HepG2 (cell line): ENCODE measurements around the gene CGB3. TPM values are rescaled to one million over a fixed set of nuclear protein-coding genes. Genes with fewer than 3 reads are reported as not detected.

Source experiments
- ATAC-seq: fragments of 200-7000 bp; cut with Tn5 transposase; 3 replicates; pipeline ENCODE4 v1.9.1; 2020; ENCODE audit warnings: mild to moderate bottlenecking, moderate library complexity
- BruUV-seq: library from RNA; stranded (reverse); fragments of 400-500 nt; replicated peaks from 2 replicates; lab custom pipeline; 2021; lab: Mats Ljungman, UMichigan
- CTCF ChIA-PET: fragments of 300-600 bp; formaldehyde crosslinking; extraction: SDS; loops from one replicate; lab custom pipeline; 2021; ENCODE audit warnings: low total read pairs, inconsistent platforms, low intra/inter-chr PET ratio; lab: Yijun Ruan, JAX
- POLR2A ChIA-PET: fragments of 350-600 bp; sonication (Branson Sonifier 250); formaldehyde crosslinking; loops from one replicate; lab custom pipeline; 2020; ENCODE audit warnings: antibody characterized with exemption, inconsistent platforms; lab: Yijun Ruan, JAX
- DNase-seq: peaks from one replicate; pipeline ENCODE4 v3.0.0-alpha.2; 2015; ENCODE audit warnings: low spot score
- FAIRE-seq: peaks from 3 replicates; lab custom pipeline; 2011; peaks lifted over from hg19 to GRCh38; lab: Jason Lieb, UNC
- H2AFZ ChIP-seq: one replicate; pipeline ENCODE4 v1.6.1; 2011; ENCODE audit warnings: low read length, inconsistent platforms
- H3K27ac ChIP-seq: fragments of 300-600 bp; 3 replicates; pipeline ENCODE4 v1.8.0; 2011; ENCODE audit warnings: mixed run types, mild to moderate bottlenecking, mixed read lengths, low read length, inconsistent platforms; ENCODE audit not compliant: insufficient read depth; ENCODE audit errors: extremely low read length
- H3K27me3 ChIP-seq, 2 experiments: fragments of 200-600 bp in 1 of 2; 2 replicates in 1 of 2; 3 replicates in 1 of 2; pipeline versions ENCODE4 v1.6.0 to v1.8.0; 2011; ENCODE audit warnings: low read length in 2 of 2, mild to moderate bottlenecking in 2 of 2, moderate library complexity in 2 of 2, inconsistent platforms in 1 of 2; ENCODE audit not compliant: insufficient read depth in 2 of 2, control insufficient read depth in 1 of 2
- H3K36me3 ChIP-seq, 2 experiments: fragments of 200-600 bp in 1 of 2; replicated peaks in 1 of 2; 2 replicates in 1 of 2; 3 replicates in 1 of 2; pipeline versions ENCODE4 v1.5.1 to v1.8.0; 2011; ENCODE audit warnings: low read length in 2 of 2, inconsistent platforms in 1 of 2; ENCODE audit not compliant: insufficient read depth in 2 of 2, control insufficient read depth in 1 of 2
- H3K4me1 ChIP-seq: 2 replicates; pipeline ENCODE4 v1.5.1; 2012; ENCODE audit warnings: low read length, inconsistent platforms; ENCODE audit not compliant: insufficient read depth
- H3K4me2 ChIP-seq: 2 replicates; pipeline ENCODE4 v1.6.0; 2011; ENCODE audit warnings: low read depth, low read length, inconsistent platforms
- H3K4me3 ChIP-seq, 3 experiments: fragments of 200-600 bp in 1 of 3; sonication (generic), shearing (Covaris generic) in 1 of 3; replicated peaks in 1 of 3; 2 replicates each; pipeline ENCODE4 v1.5.1; 2011 to 2016; ENCODE audit warnings: low read length in 3 of 3, inconsistent platforms in 2 of 3, low read depth in 2 of 3, mild to moderate bottlenecking in 2 of 3, control low read depth in 1 of 3, mixed read lengths in 1 of 3; ENCODE audit not compliant: insufficient read depth in 1 of 3
- H3K79me2 ChIP-seq: one replicate; pipeline ENCODE4 v1.6.1; 2011; ENCODE audit warnings: low read length, inconsistent platforms; ENCODE audit not compliant: insufficient read depth
- H3K9ac ChIP-seq: 2 replicates; pipeline ENCODE4 v1.6.0; 2011; ENCODE audit warnings: mild to moderate bottlenecking, low read depth, low read length, inconsistent platforms; ENCODE audit not compliant: insufficient read depth
- H3K9me3 ChIP-seq: 2 replicates; pipeline ENCODE4 v1.5.1; 2012; ENCODE audit warnings: mild to moderate bottlenecking, low read length
- H4K20me1 ChIP-seq: 2 replicates; pipeline ENCODE4 v1.6.0; 2011; ENCODE audit warnings: inconsistent platforms, mild to moderate bottlenecking, low read length, moderate library complexity; ENCODE audit not compliant: insufficient read depth
- ARHGAP35 ChIP-seq: sonication (generic); formaldehyde crosslinking; IDR thresholded peaks from 2 replicates; pipeline ENCODE4 v1.9.0; 2022; ENCODE audit warnings: mild to moderate bottlenecking, inconsistent platforms, moderate library complexity, missing genetic modification reagents, borderline replicate concordance
- GTF3A ChIP-seq: sonication (generic); formaldehyde crosslinking; conservative IDR thresholded peaks from 2 replicates; pipeline ENCODE4 v1.4.0; 2020; ENCODE audit warnings: mild to moderate bottlenecking, missing genetic modification reagents
- KLF13 ChIP-seq: sonication (generic); formaldehyde crosslinking; IDR thresholded peaks from 2 replicates; pipeline ENCODE4 v1.4.0; 2020; ENCODE audit warnings: mild to moderate bottlenecking, missing genetic modification reagents
- TMF1 ChIP-seq: sonication (generic); formaldehyde crosslinking; IDR thresholded peaks from 2 replicates; pipeline ENCODE4 v1.8.1; 2022; ENCODE audit warnings: low read depth, missing genetic modification reagents
- XBP1 ChIP-seq: sonication (generic); formaldehyde crosslinking; IDR thresholded peaks from 2 replicates; pipeline ENCODE4 v1.5.0; 2020; ENCODE audit warnings: missing genetic modification reagents
- ZFY ChIP-seq: sonication (generic); formaldehyde crosslinking; IDR thresholded peaks from 2 replicates; pipeline ENCODE4 v1.4.0; 2020; ENCODE audit warnings: missing genetic modification reagents
- ZNF24 ChIP-seq: fragments of 450-650 bp; IDR thresholded peaks from 2 replicates; pipeline ENCODE4 v1.6.1; 2017; ENCODE audit warnings: antibody characterized with exemption, mild to moderate bottlenecking
- ZNF451 ChIP-seq: sonication (generic); formaldehyde crosslinking; IDR thresholded peaks from 2 replicates; pipeline ENCODE4 v1.5.0; 2020; ENCODE audit warnings: mild to moderate bottlenecking, missing genetic modification reagents
- ZNF607 ChIP-seq: sonication (generic); formaldehyde crosslinking; IDR thresholded peaks from 2 replicates; pipeline ENCODE4 v1.5.1; 2020; ENCODE audit warnings: missing genetic modification reagents, mild to moderate bottlenecking, borderline replicate concordance
- ZZZ3 ChIP-seq: sonication (generic); formaldehyde crosslinking; IDR thresholded peaks from 2 replicates; pipeline ENCODE4 v1.4.0; 2020; ENCODE audit warnings: missing genetic modification reagents, mild to moderate bottlenecking, borderline replicate concordance
- WGBS: methylation state at CpG from one replicate; pipeline ENCODE4 v1.1.6; 2017; ENCODE audit warnings: low lambda C conversion rate; 5-methylcytosine and 5-hydroxymethylcytosine counted together
- in situ Hi-C: cut with HindIII; loops from 2 replicates; pipeline ENCODE4 v1.10.0; 2017; ENCODE audit warnings: low pct_unique_long_range_greater_than_20kb; ENCODE audit not compliant: extremely low pct_ligation_motif_present
- intact Hi-C: fragments of 100-400 bp; cut with micrococcal nuclease; formaldehyde crosslinking; loops from one replicate; pipeline ENCODE4 v1.10.0; 2022; ENCODE audit not compliant: unreplicated experiment
- polyA plus RNA-seq, 8 experiments: library from polyadenylated mRNA; depleted of rRNA in 3 of 8; stranded (reverse) in 7 of 8; unstranded in 1 of 8; fragments of >200 nt; fragmentation: Illumina TruSeq in 4 of 8; extraction: Trizol in 4 of 8; gene quantifications; 2 replicates each; pipeline versions ENCODE4 v1.2.1 to v1.2.3, GENCODE V29; 2011 to 2016; ENCODE audit warnings: low read depth in 4 of 8, missing spikeins in 1 of 8, mixed read lengths in 1 of 8; ENCODE audit not compliant: insufficient read depth in 1 of 8
- total RNA-seq, 5 experiments: library from RNA; depleted of rRNA; stranded (reverse); fragments of >200 nt; fragmentation: Illumina TruSeq; extraction: Trizol; gene quantifications; 2 replicates each; pipeline ENCODE4 v1.2.3, GENCODE V29; 2016; ENCODE audit warnings: low read depth in 1 of 5
- TF ChIP-seq, protein P1 (sequence below): sonication (generic); formaldehyde crosslinking; conservative IDR thresholded peaks from 2 replicates; pipeline ENCODE4 v1.4.0; 2020; ENCODE audit warnings: missing genetic modification reagents
- TF ChIP-seq, protein P2 (sequence below): sonication (generic); formaldehyde crosslinking; IDR thresholded peaks from 2 replicates; pipeline ENCODE4 v1.4.0; 2020; ENCODE audit warnings: missing genetic modification reagents, borderline replicate concordance
- TF ChIP-seq, protein P3 (sequence below): sonication (generic); formaldehyde crosslinking; IDR thresholded peaks from 2 replicates; pipeline ENCODE4 v1.4.0; 2020; ENCODE audit warnings: low read depth, missing genetic modification reagents
- TF ChIP-seq, protein P4 (sequence below): sonication (generic); formaldehyde crosslinking; IDR thresholded peaks from 2 replicates; pipeline ENCODE4 v1.4.0; 2020; ENCODE audit warnings: missing genetic modification reagents

The CGB3 gene
- total and polyA plus RNA-seq, 2 of the 13 experiments (the other 11 are each of a cell fraction or from before 2014, with no cell fraction given), result not detected

DNA sequence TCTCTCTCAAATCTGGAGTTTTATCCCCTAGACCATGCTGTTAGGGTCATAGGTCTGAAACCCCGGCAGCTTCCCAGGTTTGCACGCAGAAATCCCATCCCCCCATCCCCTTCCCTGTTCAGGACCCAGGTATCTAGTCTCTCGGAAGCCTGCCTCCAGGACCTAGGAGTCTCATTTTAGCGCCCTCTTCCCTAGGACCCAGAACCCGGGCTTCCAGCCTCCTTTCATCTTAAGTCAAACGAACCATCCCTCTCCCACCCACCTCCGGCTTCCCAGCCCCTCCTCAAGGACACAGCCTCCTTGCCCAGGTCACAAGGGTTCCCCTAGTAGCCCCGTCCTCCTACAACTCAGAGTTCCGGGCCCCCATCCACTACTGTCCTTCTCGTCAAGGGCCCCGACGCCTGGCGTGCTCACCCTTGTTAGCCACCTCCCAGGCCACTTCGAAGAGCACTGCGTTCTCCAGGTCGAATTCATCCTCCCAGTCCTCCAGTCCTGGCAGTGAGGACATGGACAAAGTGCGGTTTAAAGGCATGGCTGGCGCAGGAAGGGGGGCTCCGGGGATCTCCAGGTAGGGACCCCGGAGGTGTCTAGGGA, 31.5 kb downstream of the CGB3 start:
- peaks cover 39% of the 10 kb centered on the region for H3K4me1 ChIP-seq
- H3K4me3 ChIP-seq, result peak overlapping the region; percentile 82 to 98 (median 93)
- CTCF ChIA-PET, result no interaction called here
- peak overlapping the region; percentile 29 for H2AFZ ChIP-seq
- H3K36me3 ChIP-seq, result peaks cover 8 to 15% of the 10 kb centered on the region in 2 experiments; a peak in 4 of 5 replicates
- ATAC-seq (peak; percentile 26), DNase-seq (no peak), FAIRE-seq (no peak)
- H3K9me3 ChIP-seq, result no peaks in the 10 kb centered on the region
- TSS peak; percentile 55 for BruUV-seq
- peak overlapping the region; percentile 93 for H3K4me2 ChIP-seq
- H3K27ac ChIP-seq, result peak overlapping the region; percentile 78
- in situ Hi-C loops, result no loop called here
- POLR2A ChIA-PET, result interaction anchor here (0.9 to 3.7 kb wide), 23 partner anchors 8 to 684 kb away, joined by 3 to 57 read pairs (median 9); partner anchors contain the start of genes BAX, FTL, NUCB1 and PPP1R15A
- H3K27me3 ChIP-seq, result no peaks in the 10 kb centered on the region; a peak in 1 of 5 replicates
- H4K20me1 ChIP-seq, result no peaks in the 10 kb centered on the region
- under 1% methylated on average over 18 of the region's 20 CpGs for WGBS
- H3K9ac ChIP-seq, result peak overlapping the region; percentile 85
- intact Hi-C loops, result no loop called here
- peaks cover 55% of the 10 kb centered on the region for H3K79me2 ChIP-seq
- TF ChIP-seq ZZZ3 (CRISPR knock-in tag) (no peak), ZNF607 (CRISPR knock-in tag) (peak; percentile 19; the same call in 1 of the 2 replicates), KLF13 (CRISPR knock-in tag) (0 out of 2 replicates have a peak, but pooled peaks have one; percentile 60), ARHGAP35 (CRISPR knock-in tag) (no peak), ZNF451 (CRISPR knock-in tag) (no peak), ZNF24 (no peak), TMF1 (CRISPR knock-in tag) (peak; percentile 80; the same call in 1 of the 2 replicates), ZFY (CRISPR knock-in tag) (no peak), GTF3A (CRISPR knock-in tag) (no peak), XBP1 (CRISPR knock-in tag) (no peak)
- TF ChIP-seq, protein P1, sequence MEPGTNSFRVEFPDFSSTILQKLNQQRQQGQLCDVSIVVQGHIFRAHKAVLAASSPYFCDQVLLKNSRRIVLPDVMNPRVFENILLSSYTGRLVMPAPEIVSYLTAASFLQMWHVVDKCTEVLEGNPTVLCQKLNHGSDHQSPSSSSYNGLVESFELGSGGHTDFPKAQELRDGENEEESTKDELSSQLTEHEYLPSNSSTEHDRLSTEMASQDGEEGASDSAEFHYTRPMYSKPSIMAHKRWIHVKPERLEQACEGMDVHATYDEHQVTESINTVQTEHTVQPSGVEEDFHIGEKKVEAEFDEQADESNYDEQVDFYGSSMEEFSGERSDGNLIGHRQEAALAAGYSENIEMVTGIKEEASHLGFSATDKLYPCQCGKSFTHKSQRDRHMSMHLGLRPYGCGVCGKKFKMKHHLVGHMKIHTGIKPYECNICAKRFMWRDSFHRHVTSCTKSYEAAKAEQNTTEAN (CRISPR knock-in tag), result 0 out of 2 replicates have a peak, but pooled peaks have one; percentile 13
- TF ChIP-seq, protein P2, sequence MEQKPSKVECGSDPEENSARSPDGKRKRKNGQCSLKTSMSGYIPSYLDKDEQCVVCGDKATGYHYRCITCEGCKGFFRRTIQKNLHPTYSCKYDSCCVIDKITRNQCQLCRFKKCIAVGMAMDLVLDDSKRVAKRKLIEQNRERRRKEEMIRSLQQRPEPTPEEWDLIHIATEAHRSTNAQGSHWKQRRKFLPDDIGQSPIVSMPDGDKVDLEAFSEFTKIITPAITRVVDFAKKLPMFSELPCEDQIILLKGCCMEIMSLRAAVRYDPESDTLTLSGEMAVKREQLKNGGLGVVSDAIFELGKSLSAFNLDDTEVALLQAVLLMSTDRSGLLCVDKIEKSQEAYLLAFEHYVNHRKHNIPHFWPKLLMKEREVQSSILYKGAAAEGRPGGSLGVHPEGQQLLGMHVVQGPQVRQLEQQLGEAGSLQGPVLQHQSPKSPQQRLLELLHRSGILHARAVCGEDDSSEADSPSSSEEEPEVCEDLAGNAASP (CRISPR knock-in tag), result no peak
- TF ChIP-seq, protein P3, sequence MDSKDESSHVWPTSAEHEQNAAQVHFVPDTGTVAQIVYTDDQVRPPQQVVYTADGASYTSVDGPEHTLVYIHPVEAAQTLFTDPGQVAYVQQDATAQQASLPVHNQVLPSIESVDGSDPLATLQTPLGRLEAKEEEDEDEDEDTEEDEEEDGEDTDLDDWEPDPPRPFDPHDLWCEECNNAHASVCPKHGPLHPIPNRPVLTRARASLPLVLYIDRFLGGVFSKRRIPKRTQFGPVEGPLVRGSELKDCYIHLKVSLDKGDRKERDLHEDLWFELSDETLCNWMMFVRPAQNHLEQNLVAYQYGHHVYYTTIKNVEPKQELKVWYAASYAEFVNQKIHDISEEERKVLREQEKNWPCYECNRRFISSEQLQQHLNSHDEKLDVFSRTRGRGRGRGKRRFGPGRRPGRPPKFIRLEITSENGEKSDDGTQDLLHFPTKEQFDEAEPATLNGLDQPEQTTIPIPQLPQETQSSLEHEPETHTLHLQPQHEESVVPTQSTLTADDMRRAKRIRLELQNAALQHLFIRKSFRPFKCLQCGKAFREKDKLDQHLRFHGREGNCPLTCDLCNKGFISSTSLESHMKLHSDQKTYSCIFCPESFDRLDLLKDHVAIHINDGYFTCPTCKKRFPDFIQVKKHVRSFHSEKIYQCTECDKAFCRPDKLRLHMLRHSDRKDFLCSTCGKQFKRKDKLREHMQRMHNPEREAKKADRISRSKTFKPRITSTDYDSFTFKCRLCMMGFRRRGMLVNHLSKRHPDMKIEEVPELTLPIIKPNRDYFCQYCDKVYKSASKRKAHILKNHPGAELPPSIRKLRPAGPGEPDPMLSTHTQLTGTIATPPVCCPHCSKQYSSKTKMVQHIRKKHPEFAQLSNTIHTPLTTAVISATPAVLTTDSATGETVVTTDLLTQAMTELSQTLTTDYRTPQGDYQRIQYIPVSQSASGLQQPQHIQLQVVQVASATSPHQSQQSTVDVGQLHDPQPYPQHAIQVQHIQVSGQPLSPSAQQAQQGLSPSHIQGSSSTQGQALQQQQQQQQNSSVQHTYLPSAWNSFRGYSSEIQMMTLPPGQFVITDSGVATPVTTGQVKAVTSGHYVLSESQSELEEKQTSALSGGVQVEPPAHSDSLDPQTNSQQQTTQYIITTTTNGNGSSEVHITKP (CRISPR knock-in tag), result no peak
- TF ChIP-seq, protein P4, sequence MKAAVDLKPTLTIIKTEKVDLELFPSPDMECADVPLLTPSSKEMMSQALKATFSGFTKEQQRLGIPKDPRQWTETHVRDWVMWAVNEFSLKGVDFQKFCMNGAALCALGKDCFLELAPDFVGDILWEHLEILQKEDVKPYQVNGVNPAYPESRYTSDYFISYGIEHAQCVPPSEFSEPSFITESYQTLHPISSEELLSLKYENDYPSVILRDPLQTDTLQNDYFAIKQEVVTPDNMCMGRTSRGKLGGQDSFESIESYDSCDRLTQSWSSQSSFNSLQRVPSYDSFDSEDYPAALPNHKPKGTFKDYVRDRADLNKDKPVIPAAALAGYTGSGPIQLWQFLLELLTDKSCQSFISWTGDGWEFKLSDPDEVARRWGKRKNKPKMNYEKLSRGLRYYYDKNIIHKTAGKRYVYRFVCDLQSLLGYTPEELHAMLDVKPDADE, result peak; percentile 23; the same call in 1 of the 2 replicates
